Prostate gland (tissue), 1 donor: ENCODE results near the gene IRS1.

Source experiments
- POLR2A ChIP-seq: fragments of 450-650 bp; IDR thresholded peaks from one replicate; pipeline ENCODE4 v1.6.1; 2016; ENCODE audit warnings: antibody characterized with exemption, mild to moderate bottlenecking
- POLR2AphosphoS5 ChIP-seq: sonication (generic); formaldehyde crosslinking; IDR thresholded peaks from one replicate; pipeline ENCODE4 v1.6.1; 2017; ENCODE audit warnings: antibody characterized with exemption

DNA sequence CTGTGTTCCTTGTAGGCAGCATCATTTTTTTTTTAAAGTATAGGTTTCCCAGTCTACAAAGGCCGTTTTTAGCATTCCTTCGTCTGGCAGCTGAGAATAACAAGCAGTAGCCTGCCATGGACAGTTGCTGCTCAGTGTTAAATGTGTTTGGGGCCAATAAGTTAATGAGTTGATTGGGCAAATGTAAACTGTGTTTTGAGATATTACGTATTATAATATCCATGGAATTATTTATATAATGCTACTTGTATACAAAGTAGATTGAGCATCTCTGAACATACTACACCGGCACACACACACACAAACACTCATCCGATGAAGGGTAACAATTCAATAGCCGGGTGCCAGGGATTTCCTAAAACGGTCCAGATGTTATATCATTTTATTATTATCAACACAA, 97.2 kb downstream of the IRS1 start:
- TF ChIP-seq POLR2A (no peak), POLR2AphosphoS5 (no peak)
